Activated naive CD4-positive, alpha-beta T cell treated with anti-CD3 and anti-CD28 coated beads, Interleukin-2, amount 50 U/mL, for 72 hours (primary cell): ENCODE data around the gene DTYMK. TPM values are rescaled to one million over a fixed set of nuclear protein-coding genes. Genes with fewer than 3 reads are reported as not detected.

Experiments
- total RNA-seq, 2 donors: library from RNA; stranded (reverse); gene quantifications; one replicate each; pipeline ENCODE4 v1.2.3, GENCODE V29; 2022

Gene DTYMK
- total RNA-seq, 2 donors from 2014 or later = 85.5 to 92.9 TPM

Other genes starting within 250 kb of the DTYMK start
- gene STK25, start 178.2 kb downstream of the DTYMK start, total RNA-seq = 10 to 100 TPM; 35.3 to 95.5 TPM
- gene BOK, start 128.1 kb downstream of the DTYMK start, total RNA-seq = under 1 TPM in 1 of 2 donors, not detected in 1; 0.35 TPM
- 10 to 100 TPM; 42.2 to 45.8 TPM for gene THAP4, start 49.7 kb downstream of the DTYMK start, total RNA-seq
- 100 to 1,000 TPM; 103 to 107 TPM for gene ATG4B, start 49.1 kb downstream of the DTYMK start, total RNA-seq
- gene ING5, start 15.2 kb upstream of the DTYMK start, total RNA-seq = 10 to 100 TPM; 36.9 to 41.6 TPM
- gene D2HGDH, start 47.8 kb upstream of the DTYMK start, total RNA-seq = 10 to 100 TPM; 22.1 to 38.2 TPM
- 1 to 10 TPM in 1 of 2 donors, under 1 TPM in 1; 0.16 to 1.1 TPM for gene GAL3ST2, start 90.0 kb upstream of the DTYMK start, total RNA-seq
- gene NEU4, start 122.4 kb upstream of the DTYMK start, total RNA-seq = 1 to 10 TPM; 1.1 to 1.2 TPM
- gene PDCD1, start 172.1 kb upstream of the DTYMK start, total RNA-seq = 10 to 100 TPM; 22.5 to 25.4 TPM
- gene RTP5, start 182.9 kb upstream of the DTYMK start, total RNA-seq = under 1 TPM in 1 of 2 donors, not detected in 1; 0.09 TPM